ENCODE measurements around the gene TAF15.

Gene TAF15

DNA sequence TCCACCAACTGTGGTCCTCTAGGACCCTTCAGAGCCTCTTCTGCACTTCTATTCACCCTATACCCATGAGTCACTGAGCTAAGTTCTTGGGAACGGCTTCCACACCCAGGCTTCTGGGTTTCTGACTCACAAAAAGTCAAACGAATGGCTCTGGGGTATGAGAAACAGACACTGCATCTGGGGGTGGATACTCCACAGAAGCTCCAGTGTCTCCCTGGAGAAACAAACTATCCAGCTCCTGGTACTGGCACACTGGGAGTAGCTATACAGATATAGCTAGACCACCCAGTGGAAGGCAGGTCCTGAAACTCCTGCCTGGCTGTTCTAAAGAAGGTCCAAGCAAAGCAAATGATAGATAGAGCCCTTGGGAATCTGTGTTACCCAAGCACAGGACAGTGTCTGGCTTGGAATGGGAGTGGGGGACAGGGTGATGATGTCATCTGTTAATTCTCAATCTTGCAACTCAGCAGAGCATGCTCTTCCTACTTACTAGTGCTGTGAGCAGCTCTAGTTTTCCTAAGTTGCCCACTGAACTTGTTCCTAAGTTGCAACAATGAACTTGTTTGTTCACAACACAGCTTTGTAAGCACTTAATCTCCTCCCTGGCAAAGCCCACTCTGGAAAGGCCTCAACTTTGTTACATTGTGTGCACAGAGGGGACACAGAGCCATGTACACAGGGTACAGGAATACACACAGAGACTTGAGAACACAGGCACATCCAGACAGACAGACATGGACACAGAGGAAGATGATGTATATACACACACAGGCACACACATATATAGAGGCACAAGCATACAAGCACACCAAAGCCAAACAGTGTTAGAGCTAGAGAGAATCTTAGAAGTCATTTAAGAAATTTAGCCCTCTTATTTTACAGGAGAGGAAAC, 20.6 kb upstream of the TAF15 start:
- no peak for DNase-seq (ENCODE audit: low read depth)

DNA sequence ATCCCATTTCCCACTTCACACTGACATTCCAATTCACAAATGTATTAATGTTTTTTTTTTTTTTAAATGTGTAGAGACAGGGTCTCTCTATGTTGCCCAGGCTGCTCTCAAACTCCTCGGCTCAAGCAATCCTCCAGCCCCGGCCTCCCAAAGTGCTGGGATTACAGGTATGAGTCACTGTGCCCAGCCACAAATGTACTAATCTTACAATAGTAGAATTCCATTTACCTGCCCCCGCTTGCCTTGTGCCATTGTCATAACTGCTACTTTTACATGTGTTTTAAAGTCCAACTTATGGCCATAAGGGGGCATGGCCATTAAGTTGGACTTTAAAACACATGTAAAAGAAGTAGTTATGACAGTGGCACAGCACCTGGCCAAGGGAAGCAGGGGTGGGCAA, 18.4 kb upstream of the TAF15 start:
- no peak for DNase-seq (ENCODE audit: low read depth)

DNA sequence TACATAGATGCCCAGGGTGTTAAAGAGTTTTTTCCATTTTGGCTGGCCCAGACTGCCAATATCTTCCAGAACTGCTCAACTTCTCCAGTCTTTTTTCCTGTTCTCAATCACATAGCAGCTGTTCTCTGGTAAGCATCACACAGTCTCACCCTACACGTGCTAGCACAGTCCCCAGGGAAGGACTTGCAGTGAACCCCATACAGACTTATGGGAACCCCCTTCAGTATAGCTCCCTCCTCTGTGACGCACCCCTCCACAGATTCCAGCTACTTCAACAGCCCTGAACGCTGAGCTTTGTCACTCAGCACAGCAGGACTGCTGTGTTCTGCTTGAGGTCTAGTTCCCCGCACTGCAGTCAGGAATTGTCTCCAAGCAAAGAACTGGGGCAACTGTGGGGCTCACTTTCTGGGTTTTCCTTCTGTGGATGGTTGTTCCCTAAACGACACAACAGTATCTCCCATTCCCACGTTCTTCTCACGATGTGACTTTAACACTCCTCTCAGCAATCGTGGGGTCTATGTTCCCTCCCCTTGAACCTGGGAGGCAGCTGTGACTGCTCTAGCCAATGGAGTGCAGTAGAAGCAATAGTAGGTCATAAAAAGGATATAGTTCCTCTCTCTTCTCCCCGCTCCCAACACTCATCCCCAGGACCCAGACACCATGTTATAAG, 17.5 kb upstream of the TAF15 start:
- no peak for DNase-seq (ENCODE audit: low read depth)

DNA sequence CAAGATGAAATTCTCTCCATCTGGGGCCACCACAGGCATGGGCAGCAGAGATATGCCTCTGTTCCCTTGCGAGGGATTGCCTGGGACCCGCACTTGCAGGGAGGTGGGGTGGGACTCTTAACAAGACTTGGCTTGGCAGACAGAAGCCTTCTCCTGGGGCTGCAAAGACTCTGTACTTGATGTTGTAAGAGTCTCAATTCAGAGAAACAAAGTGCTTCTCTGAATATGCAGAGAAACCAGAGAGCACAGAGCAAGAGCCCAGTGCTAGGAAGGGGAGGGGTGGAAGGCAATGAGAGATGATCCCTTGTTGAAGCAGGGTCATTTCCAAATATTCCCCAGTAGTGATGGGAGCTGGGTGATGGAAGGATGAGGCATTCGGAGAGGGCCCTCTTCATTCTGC, 16.0 kb upstream of the TAF15 start:
- DNase-seq (ENCODE audit: low read depth), result no peak

GRCh38 chr17:35795007-35795870, 14.0 kb upstream of the TAF15 start, which contains the start of gene MMP28:
Gene MMP28, minus strand, starts transcription at chr17:35795641. Its CDS starts 264 bp downstream, at chr17:35795377.
- DNase-seq (ENCODE audit: low read depth), result peak; percentile 17

GRCh38 chr17:35795871-35796265, 13.4 kb upstream of the TAF15 start:
- no peak for DNase-seq (ENCODE audit: low read depth)

GRCh38 chr17:35796942-35797341, 12.3 kb upstream of the TAF15 start:
- no peak for DNase-seq (ENCODE audit: low read depth)

- no peak for DNase-seq (ENCODE audit: low read depth)
These were observed 11.9 kb upstream of the TAF15 start for GRCh38 chr17:35797370-35797769.

GRCh38 chr17:35797918-35798317, 11.4 kb upstream of the TAF15 start:
- no peak for DNase-seq (ENCODE audit: low read depth)

GRCh38 chr17:35799942-35800341, 9.3 kb upstream of the TAF15 start:
- DNase-seq (ENCODE audit: low read depth), result no peak

DNA sequence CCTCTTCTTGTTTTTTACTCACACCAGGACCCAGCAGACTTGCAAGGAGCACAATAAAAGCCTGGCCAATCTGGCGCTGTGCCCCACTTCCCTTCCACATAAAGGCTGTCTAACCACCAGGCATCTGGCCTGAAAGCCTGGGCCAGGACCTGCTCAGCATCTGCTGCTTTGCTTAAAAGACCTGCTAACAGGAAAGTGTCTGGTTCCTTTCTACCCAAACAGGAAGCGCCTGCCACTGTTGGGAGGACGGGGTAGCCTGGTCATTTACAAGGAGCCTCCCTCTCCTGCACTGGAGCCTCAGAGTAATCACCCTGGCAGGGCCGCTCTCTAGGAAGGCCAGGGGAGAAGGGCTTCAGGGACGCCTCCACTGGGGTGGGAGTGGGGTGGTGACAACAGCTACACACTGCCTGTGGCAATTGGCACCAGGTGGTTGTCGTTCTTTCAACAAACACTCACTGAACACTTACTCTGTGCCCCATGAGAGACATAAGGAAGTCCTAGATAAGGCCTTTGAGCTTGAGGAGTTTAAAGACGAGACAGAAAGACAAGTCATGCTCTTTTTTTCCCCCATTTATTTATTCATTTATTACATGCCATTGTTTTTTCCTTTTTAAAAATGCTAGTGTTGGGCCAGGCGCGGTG, 7.6 kb upstream of the TAF15 start:
- DNase-seq (ENCODE audit: low read depth), result no peak

GRCh38 chr17:35804658-35805192, 4.6 kb upstream of the TAF15 start:
- DNase-seq (ENCODE audit: low read depth), result no peak

DNA sequence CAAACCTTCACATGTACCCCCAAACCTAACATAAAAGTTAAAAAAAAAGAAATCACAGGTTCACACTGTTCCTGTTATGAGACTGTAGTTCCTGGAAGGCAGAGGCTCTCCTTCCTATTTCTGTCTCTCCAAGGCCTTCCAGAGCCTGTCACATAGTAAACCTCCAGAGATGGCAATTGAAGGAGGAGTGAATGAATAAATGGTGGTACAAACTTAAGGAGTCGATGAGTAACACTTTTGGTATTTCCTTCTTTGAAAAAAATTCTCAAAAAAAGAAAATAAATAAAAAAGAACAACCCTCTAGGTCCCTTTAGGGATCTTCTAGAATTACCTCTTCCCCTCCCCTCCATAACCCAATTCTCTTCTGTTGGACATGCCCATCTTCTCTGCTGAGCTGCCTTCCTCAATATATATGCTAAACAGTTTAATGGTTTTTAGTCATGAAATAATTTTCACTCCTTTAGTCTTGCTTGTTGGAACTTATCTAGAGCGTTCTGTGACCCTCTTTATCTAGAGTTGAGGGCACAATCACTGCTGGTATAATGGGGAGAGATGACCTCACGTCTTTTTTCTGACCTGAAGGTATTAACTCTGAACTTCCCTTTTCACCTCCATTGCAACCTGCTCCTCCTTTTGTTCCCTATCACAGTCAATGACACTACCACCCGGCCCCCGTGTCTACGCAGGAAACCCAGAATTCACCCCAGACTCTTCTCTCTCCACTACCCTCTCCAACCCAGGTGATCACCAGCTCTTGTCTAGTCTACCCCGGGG, 1.7 kb upstream of the TAF15 start:
- DNase-seq (ENCODE audit: low read depth), result no peak

DNA sequence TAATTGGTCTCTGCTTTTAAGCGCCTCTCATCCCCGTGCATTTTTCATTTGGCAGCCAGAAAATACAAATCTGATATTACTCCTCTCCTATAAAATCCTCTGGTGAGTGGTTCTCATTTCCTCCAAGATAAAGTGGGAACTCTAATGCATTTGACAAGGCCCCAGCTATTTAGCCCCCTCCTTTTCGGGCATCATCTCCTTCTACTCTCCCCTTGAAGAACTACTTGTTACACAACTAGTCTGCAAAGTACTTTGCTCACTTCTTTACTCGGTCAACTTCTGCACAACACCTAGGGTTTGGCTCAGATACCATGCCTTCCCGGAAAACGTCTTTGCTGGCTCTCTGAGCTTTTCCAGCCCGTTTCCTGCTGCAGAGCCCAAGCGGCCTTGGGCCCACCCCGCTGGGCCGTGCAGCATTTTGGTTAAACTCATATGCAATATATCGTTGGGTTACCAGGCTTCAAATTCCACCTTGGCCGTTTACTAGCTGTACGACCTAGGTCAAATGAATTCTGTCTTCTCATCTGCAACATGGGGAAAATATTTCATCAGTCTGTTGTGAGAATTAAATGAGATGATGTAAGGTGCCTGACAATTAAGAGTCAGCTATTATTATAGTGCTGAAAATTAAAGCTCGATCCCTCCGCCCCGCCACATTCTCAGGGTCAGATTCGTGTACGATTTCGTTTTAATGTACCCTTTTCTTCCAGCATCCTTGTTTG, 883 bp upstream of the TAF15 start:
- no peak for DNase-seq (ENCODE audit: low read depth)

GRCh38 chr17:35809855-35810461, 674 bp downstream of the TAF15 start:
- no peak for DNase-seq (ENCODE audit: low read depth)

DNA sequence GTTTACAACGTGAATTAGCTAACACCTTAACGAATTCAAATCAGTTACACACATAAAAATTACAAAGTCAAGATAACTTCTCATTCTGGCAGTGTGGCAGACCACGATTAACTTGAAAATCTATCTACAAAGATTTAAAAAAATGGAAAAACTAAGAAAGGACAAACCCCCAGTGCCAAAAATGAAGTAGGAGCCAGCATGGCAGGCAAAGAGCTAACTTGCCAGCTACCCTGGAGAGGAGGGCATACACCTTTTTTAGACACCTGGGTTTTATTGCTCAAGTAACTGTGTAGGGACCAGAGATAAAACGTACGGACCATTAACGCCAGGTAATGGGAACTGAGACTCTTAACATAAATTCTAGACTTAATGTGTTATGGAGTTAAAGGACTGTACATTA, 2.5 kb downstream of the TAF15 start:
- no peak for DNase-seq (ENCODE audit: low read depth)

DNA sequence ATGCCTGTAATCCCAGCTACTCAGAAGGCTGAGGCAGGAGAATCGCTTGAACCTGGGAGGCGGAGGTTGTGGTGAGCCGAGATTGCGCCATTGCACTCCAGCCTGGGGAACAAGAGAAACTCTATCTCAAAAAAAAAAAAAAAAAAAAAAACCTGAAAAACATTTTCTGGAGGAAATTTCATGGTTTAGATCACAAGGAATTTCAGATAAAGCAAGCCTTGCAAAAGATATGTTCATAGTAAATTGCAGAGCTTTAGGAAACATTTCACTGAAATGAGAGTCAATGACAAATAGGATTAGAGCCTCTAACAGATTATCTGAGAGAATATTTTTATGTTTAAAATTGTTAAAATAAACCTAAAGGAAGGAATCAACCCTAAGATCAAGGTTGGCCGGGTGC, 3.2 kb downstream of the TAF15 start:
- no peak for DNase-seq (ENCODE audit: low read depth)

DNA sequence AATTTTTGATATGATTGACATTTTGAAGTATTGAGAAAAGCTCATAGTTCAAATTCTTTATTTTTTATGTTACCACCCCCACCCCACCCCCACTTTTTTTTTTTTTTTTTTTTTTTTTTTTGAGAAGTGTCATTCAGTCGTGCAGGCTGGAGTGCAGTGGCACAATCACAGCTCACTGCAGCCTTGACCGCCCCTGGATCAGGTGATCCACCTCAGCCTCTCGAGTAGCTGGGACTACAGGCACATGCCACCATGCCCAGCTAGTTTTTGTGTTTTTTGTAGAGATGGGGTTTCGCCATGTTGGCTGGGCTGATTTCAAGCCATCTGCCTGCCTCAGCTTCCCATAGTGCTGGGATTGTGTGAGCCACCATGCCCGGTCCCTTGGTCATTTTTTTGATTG, 7.4 kb downstream of the TAF15 start:
- no peak for DNase-seq (ENCODE audit: low read depth)

DNA sequence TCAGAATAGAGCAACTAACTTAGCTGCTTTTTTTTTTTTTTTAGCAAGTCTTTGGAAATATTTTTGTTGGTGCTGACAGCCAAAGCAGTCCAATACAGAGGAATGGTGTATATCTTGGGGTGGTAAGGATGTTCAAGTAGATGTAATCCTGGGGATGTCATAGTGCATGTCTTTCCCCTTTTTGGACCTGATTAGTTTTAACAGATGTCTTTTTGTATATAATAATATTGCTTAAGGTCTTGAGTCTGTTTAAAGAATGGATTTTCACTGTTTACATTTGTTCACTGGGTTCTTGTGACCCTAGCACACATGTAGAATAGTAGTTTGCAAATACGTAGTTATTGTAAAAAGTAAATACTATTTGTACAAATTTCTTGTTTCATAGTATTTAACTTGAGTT, 7.9 kb downstream of the TAF15 start:
- no peak for DNase-seq (ENCODE audit: low read depth)

- no peak for DNase-seq (ENCODE audit: low read depth)
These were observed 10.2 kb downstream of the TAF15 start for GRCh38 chr17:35819455-35819854.
